Motor neuron (in vitro differentiated cells): ENCODE measurements around the gene GABBR2. TPM values are rescaled to one million over a fixed set of nuclear protein-coding genes. Genes with fewer than 3 reads are reported as not detected.
A peak's percentile ranks its signal among the peaks of the same experiment; 100 is the strongest.

Source experiments
- ATAC-seq, 8 experiments: fragments of 200-7000 bp; cut with Tn5 transposase; replicated peaks in 6 of 8; 2 replicates each; pipeline ENCODE4 v1.8.0; 2021; ENCODE audit warnings: mild to moderate bottlenecking in 8 of 8, moderate library complexity in 8 of 8
- H3K27ac ChIP-seq, 2 donors: fragments of 250-450 bp; sonication (Bioruptor Pico); 2 replicates each; pipeline ENCODE4 v1.9.0; 2021; ENCODE audit warnings: antibody characterized with exemption in 2 of 2, mild to moderate bottlenecking in 2 of 2, moderate library complexity in 1 of 2
- H3K4me1 ChIP-seq, 2 donors: fragments of 250-450 bp; sonication (Bioruptor Pico); replicated peaks in 1 of 2; 2 replicates each; pipeline ENCODE4 v1.6.1; 2021; ENCODE audit warnings: antibody characterized with exemption in 2 of 2, mild to moderate bottlenecking in 2 of 2, moderate library complexity in 1 of 2
- H3K4me3 ChIP-seq, 5 donors: fragments of 250-450 bp; sonication (Bioruptor Pico); 2 replicates each; pipeline ENCODE4 v1.9.0; 2021; ENCODE audit warnings: antibody characterized with exemption in 5 of 5, mild to moderate bottlenecking in 5 of 5, moderate library complexity in 4 of 5
- WGBS, 10 experiments: fragments of 450-650 bp; shearing (Covaris generic); methylation state at CpG; one replicate each; pipeline ENCODE4 v1.0.0; 2022; 5-methylcytosine and 5-hydroxymethylcytosine counted together
- in situ Hi-C, 9 experiments: fragments of 400-800 bp; cut with MboI; loops; one replicate each; pipeline ENCODE4 v1.15.0; 2021; ENCODE audit warnings: low sequenced_read_pairs in 9 of 9, low pct_unique_long_range_greater_than_20kb in 2 of 9; ENCODE audit not compliant: unreplicated experiment in 9 of 9
- total RNA-seq, 8 experiments: library from RNA; unstranded; fragments of 300-600 nt; gene quantifications; 2 replicates each; pipeline versions ENCODE4 v1.2.3 to v1.2.4, GENCODE V29; 2022

Gene GABBR2
- total RNA-seq, 8 experiments from 2014 or later: 0.07 to 26.0 (median 3.9) TPM

GRCh38 chr9:98429613-98430012 lies 279.1 kb downstream of the GABBR2 start:
- ATAC-seq: peak in 2 of 8 experiments; percentile 68 to 77
- Histone ChIP-seq H3K4me1 (no peaks in the 10 kb centered on the region), H3K27ac (no peak overlapping the region), H3K4me3 (no peak overlapping the region)
- in situ Hi-C loops: loop anchor here in 1 of 9 experiments (25.0 kb wide), 1 partner anchor 108 kb away; no protein-coding TSS in a partner anchor
- 17 to 100% (median 80%) methylated on average over 1 of the region's 1 CpG; no CpG with 5 or more reads in 7 of the 10 experiments for WGBS, 10 experiments

- 30 to 100% (median 80%) methylated on average over 1 to 2 of the region's 2 CpGs; no CpG with 5 or more reads in 3 of the 10 experiments for WGBS, 10 experiments
- no peaks in the 10 kb centered on the region for H3K4me1 ChIP-seq
- no peak overlapping the region for H3K4me3 ChIP-seq
- no peak overlapping the region for H3K27ac ChIP-seq
- in situ Hi-C loops: loop anchor here in 1 of 9 experiments (25.0 kb wide), 1 partner anchor 109 kb away; no protein-coding TSS in a partner anchor
- no peak for ATAC-seq
Measured at GRCh38 chr9:98428454-98428853, 280.3 kb downstream of the GABBR2 start.

- Histone ChIP-seq H3K4me3 (no peak overlapping the region), H3K4me1 (no peaks in the 10 kb centered on the region), H3K27ac (no peak overlapping the region)
- 0 to 100% (median 50%) methylated on average over 1 to 3 of the region's 5 CpGs; no CpG with 5 or more reads in 6 of the 10 experiments for WGBS, 10 experiments
- no peak for ATAC-seq
- in situ Hi-C loops: loop anchor here in 1 of 9 experiments (25.0 kb wide), 1 partner anchor 110 kb away; no protein-coding TSS in a partner anchor
Measured at GRCh38 chr9:98427491-98427890, 281.2 kb downstream of the GABBR2 start.

- H3K4me3 ChIP-seq: no peak overlapping the region
- 15 to 81% (median 59%) methylated on average over 2 to 3 of the region's 3 CpGs; no CpG with 5 or more reads in 2 of the 10 experiments for WGBS, 10 experiments
- H3K27ac ChIP-seq: no peak overlapping the region
- ATAC-seq: no peak
- H3K4me1 ChIP-seq: no peaks in the 10 kb centered on the region
- in situ Hi-C loops: loop anchor here in 1 of 9 experiments (25.0 kb wide), 1 partner anchor 112 kb away; no protein-coding TSS in a partner anchor
Measured at GRCh38 chr9:98425079-98425478, 283.7 kb downstream of the GABBR2 start.

GRCh38 chr9:98419260-98419603 lies 289.5 kb downstream of the GABBR2 start:
- Histone ChIP-seq H3K4me3 (no peak overlapping the region), H3K27ac (no peak overlapping the region), H3K4me1 (no peaks in the 10 kb centered on the region)
- in situ Hi-C loops: no loop called here
- ATAC-seq: no peak
- WGBS, 10 experiments: 47 to 83% (median 75%) methylated on average over 1 to 5 of the region's 5 CpGs; no CpG with 5 or more reads in 5 of the 10 experiments

- no peak for ATAC-seq
- Histone ChIP-seq H3K4me3 (no peak overlapping the region), H3K4me1 (no peaks in the 10 kb centered on the region), H3K27ac (no peak overlapping the region)
- in situ Hi-C loops: no loop called here
- 24 to 100% (median 79%) methylated on average over 1 to 7 of the region's 8 CpGs; no CpG with 5 or more reads in 1 of the 10 experiments for WGBS, 10 experiments
Measured at GRCh38 chr9:98418578-98419259, 290.0 kb downstream of the GABBR2 start.

- no peaks in the 10 kb centered on the region for H3K4me1 ChIP-seq
- WGBS, 10 experiments: 26 to 83% (median 57%) methylated on average over 1 to 8 of the region's 10 CpGs; no CpG with 5 or more reads in 1 of the 10 experiments
- no peak overlapping the region for H3K27ac ChIP-seq
- no peak overlapping the region for H3K4me3 ChIP-seq
- ATAC-seq: peak in 3 of 8 experiments; percentile 56 to 99 (median 92)
- in situ Hi-C loops: no loop called here
Measured at GRCh38 chr9:98416294-98417248, 292.2 kb downstream of the GABBR2 start.

- Histone ChIP-seq H3K4me3 (no peak overlapping the region), H3K27ac (no peak overlapping the region), H3K4me1 (no peaks in the 10 kb centered on the region)
- ATAC-seq: no peak
- in situ Hi-C loops: no loop called here
- 6 to 100% (median 56%) methylated on average over 1 to 4 of the region's 4 CpGs for WGBS, 10 experiments
Measured at GRCh38 chr9:98415782-98416181, 293.0 kb downstream of the GABBR2 start.

GRCh38 chr9:98413084-98413483 lies 295.7 kb downstream of the GABBR2 start:
- 0 to 86% (median 8%) methylated on average over 1 of the region's 1 CpG; no CpG with 5 or more reads in 4 of the 10 experiments for WGBS, 10 experiments
- in situ Hi-C loops: no loop called here
- no peak overlapping the region for H3K4me3 ChIP-seq
- no peak for ATAC-seq
- H3K4me1 ChIP-seq: no peaks in the 10 kb centered on the region
- no peak overlapping the region for H3K27ac ChIP-seq

- H3K4me1 ChIP-seq: no peaks in the 10 kb centered on the region
- H3K4me3 ChIP-seq: no peak overlapping the region
- no peak for ATAC-seq
- 40 to 83% (median 63%) methylated on average over 1 to 7 of the region's 10 CpGs; no CpG with 5 or more reads in 1 of the 10 experiments for WGBS, 10 experiments
- in situ Hi-C loops: no loop called here
- no peak overlapping the region for H3K27ac ChIP-seq
Measured at GRCh38 chr9:98412101-98412842, 296.5 kb downstream of the GABBR2 start.

GRCh38 chr9:98410185-98410697 lies 298.5 kb downstream of the GABBR2 start:
- in situ Hi-C loops: no loop called here
- ATAC-seq: peak; percentile 52 to 99 (median 79)
- H3K4me1 ChIP-seq: no peaks in the 10 kb centered on the region
- WGBS, 10 experiments: 0 to 60% (median 27%) methylated on average over 1 to 7 of the region's 8 CpGs; no CpG with 5 or more reads in 2 of the 10 experiments
- H3K27ac ChIP-seq: no peak overlapping the region
- no peak overlapping the region for H3K4me3 ChIP-seq

GRCh38 chr9:98409719-98410118 lies 299.0 kb downstream of the GABBR2 start:
- in situ Hi-C loops: no loop called here
- Histone ChIP-seq H3K4me3 (no peak overlapping the region), H3K27ac (no peak overlapping the region), H3K4me1 (no peaks in the 10 kb centered on the region)
- 50 to 100% (median 82%) methylated on average over 1 to 4 of the region's 6 CpGs; no CpG with 5 or more reads in 5 of the 10 experiments for WGBS, 10 experiments
- ATAC-seq: no peak
